Measurements from ENCODE around the gene SH3GL1.

GRCh38 chr19:4429256-4429655 lies 28.9 kb upstream of the SH3GL1 start:
- no peak for TF ChIP-seq CTCF (conservative IDR thresholded peaks at IDR 0.05; ENCODE audit: low read length)
- no peak for TF ChIP-seq EZH2phosphoT487 (IDR thresholded peaks at IDR 0.05; ENCODE audit: borderline replicate concordance, low read depth, low read length)

All from OCI-LY7 (cell line).